Measurements from ENCODE around the gene SSR4.

DNA sequence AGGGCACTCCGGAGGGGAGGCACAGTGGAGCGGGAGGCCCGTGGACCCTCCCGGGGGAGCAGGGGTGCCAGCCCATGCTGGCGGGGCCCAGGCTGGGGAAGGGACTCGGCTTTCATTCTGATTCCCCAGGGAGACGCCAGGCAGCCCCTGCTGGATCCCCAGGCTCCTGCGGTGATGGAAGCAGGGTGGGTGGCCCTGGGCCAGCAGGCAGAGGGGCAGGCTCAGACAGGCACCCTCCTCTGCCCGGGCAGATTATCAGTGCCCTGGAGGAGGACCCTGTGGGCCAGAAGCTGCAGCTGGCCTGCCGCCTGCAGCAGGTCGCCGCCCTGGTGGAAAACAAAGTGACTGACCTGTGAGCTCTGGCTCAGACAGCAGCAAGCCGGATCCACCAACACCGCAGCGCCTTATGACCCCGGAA lies 15.8 kb upstream of the SSR4 start:
- TF ChIP-seq, protein P1, sequence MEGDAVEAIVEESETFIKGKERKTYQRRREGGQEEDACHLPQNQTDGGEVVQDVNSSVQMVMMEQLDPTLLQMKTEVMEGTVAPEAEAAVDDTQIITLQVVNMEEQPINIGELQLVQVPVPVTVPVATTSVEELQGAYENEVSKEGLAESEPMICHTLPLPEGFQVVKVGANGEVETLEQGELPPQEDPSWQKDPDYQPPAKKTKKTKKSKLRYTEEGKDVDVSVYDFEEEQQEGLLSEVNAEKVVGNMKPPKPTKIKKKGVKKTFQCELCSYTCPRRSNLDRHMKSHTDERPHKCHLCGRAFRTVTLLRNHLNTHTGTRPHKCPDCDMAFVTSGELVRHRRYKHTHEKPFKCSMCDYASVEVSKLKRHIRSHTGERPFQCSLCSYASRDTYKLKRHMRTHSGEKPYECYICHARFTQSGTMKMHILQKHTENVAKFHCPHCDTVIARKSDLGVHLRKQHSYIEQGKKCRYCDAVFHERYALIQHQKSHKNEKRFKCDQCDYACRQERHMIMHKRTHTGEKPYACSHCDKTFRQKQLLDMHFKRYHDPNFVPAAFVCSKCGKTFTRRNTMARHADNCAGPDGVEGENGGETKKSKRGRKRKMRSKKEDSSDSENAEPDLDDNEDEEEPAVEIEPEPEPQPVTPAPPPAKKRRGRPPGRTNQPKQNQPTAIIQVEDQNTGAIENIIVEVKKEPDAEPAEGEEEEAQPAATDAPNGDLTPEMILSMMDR (conservative IDR thresholded peaks at IDR 0.05; ENCODE audit: low read length) = peak; percentile 25
- no peak for TF ChIP-seq EZH2phosphoT487 (IDR thresholded peaks at IDR 0.05; ENCODE audit: borderline replicate concordance)

All from Loucy (cell line).